GM12878 (cell line): ENCODE measurements around the gene TRAPPC2B. TPM values are rescaled to one million over a fixed set of nuclear protein-coding genes. Genes with fewer than 3 reads are reported as not detected.

Experiments
- CHD1 ChIP-seq: IDR thresholded peaks from 2 replicates; pipeline ENCODE4 v1.6.1; 2012; ENCODE audit warnings: low read depth, low read length, improper control_type of control experiment
- E4F1 ChIP-seq: fragments of 450-650 bp; IDR thresholded peaks from 2 replicates; pipeline ENCODE4 v1.6.1; 2018; ENCODE audit warnings: borderline replicate concordance, mild to moderate bottlenecking; ENCODE audit not compliant: partially characterized antibody
- EP300 ChIP-seq, 2 experiments: fragments of 150-350 bp in 1 of 2; IDR thresholded peaks; 2 replicates each; pipeline ENCODE4 v1.6.1; 2011 to 2012; ENCODE audit warnings: low read depth in 2 of 2, low read length in 2 of 2, borderline replicate concordance in 1 of 2, improper control_type of control experiment in 1 of 2, inconsistent platforms in 1 of 2; ENCODE audit not compliant: control insufficient read depth in 1 of 2
- ESRRA ChIP-seq: IDR thresholded peaks from 2 replicates; pipeline ENCODE4 v1.6.1; 2012; ENCODE audit warnings: mild to moderate bottlenecking, low read length, improper control_type of control experiment
- FOS ChIP-seq: IDR thresholded peaks from 3 replicates; pipeline ENCODE4 v1.6.1; 2011; ENCODE audit warnings: borderline replicate concordance; ENCODE audit not compliant: insufficient read length; ENCODE audit errors: extremely low read depth
- IKZF1 ChIP-seq: fragments of 450-650 bp; conservative IDR thresholded peaks from 2 replicates; pipeline ENCODE4 v1.6.1; 2017; ENCODE audit warnings: antibody characterized with exemption, mild to moderate bottlenecking
- IKZF2 ChIP-seq, 2 experiments: fragments of 450-650 bp; IDR thresholded peaks; 2 replicates each; pipeline ENCODE4 v1.6.1; 2017; ENCODE audit warnings: mild to moderate bottlenecking in 2 of 2, moderate library complexity in 2 of 2
- JUNB ChIP-seq: IDR thresholded peaks from 2 replicates; pipeline ENCODE4 v1.6.1; 2016; ENCODE audit warnings: antibody characterized with exemption, mild to moderate bottlenecking
- JUND ChIP-seq: IDR thresholded peaks from 2 replicates; pipeline ENCODE4 v1.6.1; 2012; ENCODE audit warnings: low read depth, mild to moderate bottlenecking, low read length, improper control_type of control experiment, moderate library complexity
- NFYA ChIP-seq: IDR thresholded peaks from 2 replicates; pipeline ENCODE4 v1.6.1; 2011; ENCODE audit warnings: low read depth, mild to moderate bottlenecking, low read length, improper control_type of control experiment, borderline replicate concordance
- PBX3 ChIP-seq: IDR thresholded peaks from 2 replicates; pipeline ENCODE4 v1.6.1; 2011; ENCODE audit warnings: mild to moderate bottlenecking, low read depth, low read length, moderate library complexity; ENCODE audit not compliant: insufficient replicate concordance
- POLR2AphosphoS5 ChIP-seq: IDR thresholded peaks from 2 replicates; pipeline ENCODE4 v1.6.1; 2011; ENCODE audit warnings: mild to moderate bottlenecking, low read length, inconsistent platforms
- RAD21 ChIP-seq: IDR thresholded peaks from 2 replicates; pipeline ENCODE4 v1.6.1; 2011; ENCODE audit warnings: mild to moderate bottlenecking, low read depth, low read length, moderate library complexity; ENCODE audit not compliant: insufficient read depth
- RB1 ChIP-seq: fragments of 450-650 bp; formaldehyde crosslinking; IDR thresholded peaks from 2 replicates; pipeline ENCODE4 v1.6.1; 2017; ENCODE audit warnings: mild to moderate bottlenecking, borderline replicate concordance
- RCOR1 ChIP-seq: conservative IDR thresholded peaks from 2 replicates; pipeline ENCODE4 v1.6.1; 2012; ENCODE audit warnings: low read depth, low read length, improper control_type of control experiment
- RELA ChIP-seq: fragments of 450-650 bp; IDR thresholded peaks from 2 replicates; pipeline ENCODE4 v1.8.0; 2014; ENCODE audit warnings: borderline replicate concordance; ENCODE audit not compliant: partially characterized antibody
- SKIL ChIP-seq: fragments of 450-650 bp; IDR thresholded peaks from 2 replicates; pipeline ENCODE4 v1.6.1; 2017; ENCODE audit warnings: mild to moderate bottlenecking, low read depth, inconsistent platforms; ENCODE audit not compliant: poor library complexity, severe bottlenecking
- STAT3 ChIP-seq: IDR thresholded peaks from 2 replicates; pipeline ENCODE4 v1.6.1; 2011; ENCODE audit warnings: low read depth, low read length, improper control_type of control experiment
- SUPT20H ChIP-seq: IDR thresholded peaks from 2 replicates; pipeline ENCODE4 v1.6.1; 2011; ENCODE audit warnings: low read depth, mild to moderate bottlenecking, low read length, moderate library complexity, borderline replicate concordance; ENCODE audit not compliant: control insufficient read depth
- SUZ12 ChIP-seq: fragments of 200-600 bp; sonication (generic); IDR thresholded peaks from one replicate; pipeline ENCODE4 v1.6.1; 2018; ENCODE audit warnings: antibody characterized with exemption, mild to moderate bottlenecking; ENCODE audit not compliant: unreplicated experiment
- TCF7 ChIP-seq: IDR thresholded peaks from 2 replicates; pipeline ENCODE4 v1.6.1; 2014; ENCODE audit warnings: antibody characterized with exemption, borderline replicate concordance
- ZBTB33 ChIP-seq: fragments of 450-650 bp; IDR thresholded peaks from 2 replicates; pipeline ENCODE4 v1.6.1; 2017; ENCODE audit warnings: mild to moderate bottlenecking
- polyA plus RNA-seq, 11 experiments: library from polyadenylated mRNA; depleted of rRNA in 4 of 11; unstranded in 6 of 11; stranded (reverse) in 5 of 11; fragments of >200 nt; fragmentation: Nextera tagmentation in 4 of 11; fragmentation: Illumina TruSeq in 1 of 11; extraction: Ambion mirVana in 4 of 11; extraction: Trizol in 1 of 11; gene quantifications; 1 replicate in 1 of 11; 2 replicates in 10 of 11; pipeline versions ENCODE4 v1.2.1 to v1.2.3, GENCODE V29; 2011 to 2016; ENCODE audit warnings: inconsistent platforms in 2 of 11, missing spikeins in 2 of 11, low read depth in 1 of 11
- total RNA-seq, 4 experiments: library from RNA; depleted of rRNA in 3 of 4; stranded (reverse); fragments of >200 nt in 3 of 4; fragmentation: Illumina TruSeq in 1 of 4; extraction: Trizol in 1 of 4; gene quantifications; 2 replicates each; pipeline versions ENCODE4 v1.2.1 to v1.2.3, GENCODE V29; 2013 to 2021

The TRAPPC2B gene
- total and polyA plus RNA-seq, 10 of the 15 experiments (the other 5 are each of a cell fraction or from before 2014, with no cell fraction given) = 10.6 to 86.4 (median 25.6) TPM

- TF ChIP-seq E4F1 (no peak), RELA (peak; percentile 83), EP300 (IDR thresholded peaks at IDR 0.05; ENCODE audit: borderline replicate concordance in 1 of 2, control insufficient read depth in 1 of 2, low read depth in 2 of 2, low read length in 2 of 2) (no peak; a peak in 1 of 4 replicates), RB1 (peak; percentile 11; the same call in 1 of the 2 replicates), ZBTB33 (peak; percentile 67; the same call in 1 of the 2 replicates), SKIL (no peak), FOS (no peak), JUNB (no peak), NFYA (no peak), TCF7 (no peak), SUZ12 (no peak), ESRRA (peak; percentile 67; the same call in 1 of the 2 replicates), JUND (peak; percentile 92), IKZF1 (peak; percentile 95), CHD1 (no peak), RAD21 (no peak), IKZF2 (IDR thresholded peaks at IDR 0.05) (no peak), PBX3 (no peak), STAT3 (no peak), SUPT20H (no peak), RCOR1 (no peak), POLR2AphosphoS5 (peak; percentile 79)
These were observed at the start of gene TRAPPC2B, which contains the start of gene ZNF547 (continued) for GRCh38 chr19:57362997-57363687.
